ENCODE data around the gene TMEM236.
"Not testable (repeated sequence)": the region's sequence is repeated elsewhere in the genome, so short reads cannot be mapped to it uniquely, and the experiment has no call there.

The TMEM236 gene

GRCh38 chr10:17751781-17752445 lies at the start of gene TMEM236:
TMEM236 (plus strand) TSS chr10:17752201; CDS start chr10:17752296, 95 bp downstream.
- DNase-seq: no peak

- DNase-seq: no peak
These were observed 48.3 kb upstream of the TMEM236 start for GRCh38 chr10:17703706-17704105.

GRCh38 chr10:17708821-17709220 lies 43.2 kb upstream of the TMEM236 start:
- no peak for DNase-seq

- DNase-seq: no peak
These were observed 42.5 kb upstream of the TMEM236 start for GRCh38 chr10:17709492-17709891.

- no peak for DNase-seq
These were observed 41.8 kb upstream of the TMEM236 start for GRCh38 chr10:17710181-17710580.

- DNase-seq: no peak
These were observed 39.9 kb upstream of the TMEM236 start for GRCh38 chr10:17712053-17712452.

- no peak for DNase-seq
These were observed 39.1 kb upstream of the TMEM236 start for GRCh38 chr10:17712717-17713471.

GRCh38 chr10:17713758-17714157 lies 38.2 kb upstream of the TMEM236 start:
- DNase-seq: no peak

- no peak for DNase-seq
These were observed 35.8 kb upstream of the TMEM236 start for GRCh38 chr10:17716161-17716560.

GRCh38 chr10:17722317-17723014 lies 29.5 kb upstream of the TMEM236 start:
- not testable (repeated sequence) for DNase-seq

- no peak for DNase-seq
These were observed 26.3 kb upstream of the TMEM236 start for GRCh38 chr10:17725703-17726102.

- DNase-seq: no peak
These were observed 22.4 kb upstream of the TMEM236 start for GRCh38 chr10:17729630-17730029.

GRCh38 chr10:17730667-17731066 lies 21.3 kb upstream of the TMEM236 start:
- no peak for DNase-seq

- no peak for DNase-seq
These were observed 20.5 kb upstream of the TMEM236 start for GRCh38 chr10:17731331-17732020.

- no peak for DNase-seq
These were observed 18.4 kb upstream of the TMEM236 start for GRCh38 chr10:17733620-17734019.

GRCh38 chr10:17734432-17735080 lies 17.4 kb upstream of the TMEM236 start:
- no peak for DNase-seq

GRCh38 chr10:17735166-17735941 lies 16.6 kb upstream of the TMEM236 start:
- DNase-seq: no peak

GRCh38 chr10:17736223-17736622 lies 15.8 kb upstream of the TMEM236 start:
- DNase-seq: no peak

- no peak for DNase-seq
These were observed 14.7 kb upstream of the TMEM236 start for GRCh38 chr10:17737027-17737965.

- no peak for DNase-seq
These were observed 11.3 kb upstream of the TMEM236 start for GRCh38 chr10:17740668-17741067.

- DNase-seq: peak; percentile 75
These were observed 9.1 kb upstream of the TMEM236 start for GRCh38 chr10:17742918-17743317.
